PC-9 (cell line): ENCODE results near the gene EXOC7. TPM values are rescaled to one million over a fixed set of nuclear protein-coding genes. Genes with fewer than 3 reads are reported as not detected.

Experiments
- BruUV-seq: library from RNA; stranded (reverse); fragments of 400-500 nt; replicated peaks from 2 replicates; lab custom pipeline; 2021; lab: Mats Ljungman, UMichigan
- CTCF ChIA-PET: fragments of 300-600 bp; sonication (Branson Sonifier 250); formaldehyde crosslinking; loops from one replicate; lab custom pipeline; 2022; ENCODE audit warnings: antibody characterized with exemption; lab: Charles Lee
- POLR2A ChIA-PET: fragments of 300-600 bp; sonication (Branson Sonifier 250); formaldehyde crosslinking; loops from one replicate; lab custom pipeline; 2022; ENCODE audit warnings: antibody characterized with exemption; ENCODE audit not compliant: unreplicated experiment; lab: Charles Lee
- DNase-seq, 2 experiments: peaks; one replicate each; pipeline versions ENCODE4 v3.0.0 to v3.0.0-alpha.2; 2015 to 2022; ENCODE audit warnings: mixed read lengths in 1 of 2
- H2AFZ ChIP-seq: fragments of 200-600 bp; sonication (generic); 2 replicates; pipeline ENCODE4 v1.8.1; 2017; ENCODE audit warnings: antibody characterized with exemption
- H3F3A ChIP-seq: fragments of 200-600 bp; sonication (generic); 2 replicates; pipeline ENCODE4 v1.8.1; 2017; ENCODE audit warnings: antibody characterized with exemption, mild to moderate bottlenecking, low read depth; ENCODE audit not compliant: insufficient read depth
- H3K27ac ChIP-seq: fragments of 200-600 bp; sonication (generic); 2 replicates; pipeline ENCODE4 v1.6.1; 2016; ENCODE audit warnings: mixed run types
- H3K27me3 ChIP-seq: fragments of 200-600 bp; sonication (generic); 2 replicates; pipeline ENCODE4 v1.6.1; 2016; ENCODE audit warnings: low read depth, mixed run types; ENCODE audit not compliant: insufficient read depth
- H3K36me3 ChIP-seq: fragments of 200-600 bp; sonication (generic); 2 replicates; pipeline ENCODE4 v1.6.1; 2016; ENCODE audit warnings: low read depth, mixed run types
- H3K4me1 ChIP-seq: fragments of 200-600 bp; sonication (generic); replicated peaks from 2 replicates; pipeline ENCODE4 v1.6.1; 2016; ENCODE audit warnings: mixed run types; ENCODE audit not compliant: insufficient read depth
- H3K4me2 ChIP-seq: fragments of 200-600 bp; sonication (generic); 2 replicates; pipeline ENCODE4 v1.6.1; 2017; ENCODE audit warnings: mixed run types
- H3K4me3 ChIP-seq: fragments of 200-600 bp; sonication (generic); 2 replicates; pipeline ENCODE4 v1.6.1; 2016; ENCODE audit warnings: mixed run types
- H3K79me2 ChIP-seq: fragments of 200-600 bp; sonication (generic); 2 replicates; pipeline ENCODE4 v1.6.1; 2017; ENCODE audit warnings: low read depth, mixed run types
- H3K9me2 ChIP-seq: fragments of 200-600 bp; sonication (generic); 2 replicates; pipeline ENCODE4 v1.8.1; 2017; ENCODE audit warnings: mild to moderate bottlenecking; ENCODE audit not compliant: insufficient read depth
- H3K9me3 ChIP-seq: fragments of 200-600 bp; sonication (generic); 2 replicates; pipeline ENCODE4 v1.8.1; 2016; ENCODE audit warnings: low read depth; ENCODE audit not compliant: insufficient read depth
- H4K20me1 ChIP-seq: fragments of 200-600 bp; sonication (generic); 2 replicates; pipeline ENCODE4 v1.8.1; 2017; ENCODE audit not compliant: insufficient read depth
- EZH2 ChIP-seq: fragments of 200-600 bp; sonication (generic); IDR thresholded peaks from 2 replicates; pipeline ENCODE4 v1.8.0; 2017; ENCODE audit warnings: antibody characterized with exemption, low read depth
- intact Hi-C: fragments of 100-400 bp; cut with micrococcal nuclease; formaldehyde crosslinking; loops from one replicate; pipeline ENCODE4 v1.10.0; 2022; ENCODE audit not compliant: unreplicated experiment
- total RNA-seq: library from RNA; stranded (reverse); gene quantifications from 2 replicates; pipeline ENCODE4 v1.2.3, GENCODE V29; 2021
- TF ChIP-seq, protein P1 (sequence below): fragments of 200-600 bp; sonication (generic); conservative IDR thresholded peaks from 2 replicates; pipeline ENCODE4 v1.6.1; 2017; ENCODE audit warnings: mixed run types, antibody characterized with exemption, mild to moderate bottlenecking, moderate library complexity

The EXOC7 gene
- total RNA-seq, 1 experiment from 2014 or later, result 131 TPM

DNA sequence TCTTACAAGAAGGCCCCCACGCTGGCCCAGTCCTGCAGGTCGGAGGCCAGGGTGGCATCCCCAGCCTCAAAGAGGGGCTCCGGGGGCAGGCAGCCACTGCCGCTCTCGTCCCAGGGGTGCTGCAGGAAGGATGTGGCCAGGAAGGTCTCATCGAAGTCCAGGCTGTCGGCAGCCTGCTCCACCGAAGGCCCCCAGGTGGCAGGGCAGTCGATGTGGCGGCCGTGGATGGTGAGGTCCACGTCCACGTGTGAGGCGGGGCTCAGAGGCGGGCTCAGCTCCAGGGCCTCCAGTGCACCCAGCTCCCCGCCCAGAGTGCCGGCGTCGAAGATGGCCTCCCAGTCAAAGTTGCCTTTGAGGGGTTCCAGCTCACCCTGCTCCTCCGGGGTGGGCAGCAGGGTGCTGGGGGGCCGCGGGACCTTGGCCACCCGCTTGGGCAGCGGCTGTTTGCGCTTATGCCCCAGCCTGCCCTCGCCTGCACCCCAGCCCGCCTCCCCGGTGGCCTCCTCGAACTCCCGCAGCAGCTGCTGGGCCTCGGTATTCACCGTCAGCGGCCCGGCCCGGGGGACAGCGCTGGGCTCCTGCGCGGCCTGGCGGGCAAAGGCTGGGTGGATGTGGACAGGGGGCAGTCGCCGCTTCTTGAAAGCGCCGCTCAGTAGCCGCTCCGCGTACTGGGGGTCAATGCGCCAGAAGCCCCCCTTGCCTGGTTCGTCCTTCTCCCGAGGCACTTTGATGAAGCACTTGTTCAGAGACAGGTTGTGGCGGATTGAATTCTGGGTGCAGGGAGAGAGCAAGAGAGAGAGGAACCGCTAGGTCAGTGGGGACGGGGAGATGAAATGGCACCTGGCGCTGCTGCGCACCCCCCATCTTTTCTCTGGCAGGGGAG lies 34.0 kb upstream of the EXOC7 start:
- Histone ChIP-seq H3K4me2 (no peak overlapping the region), H3K27me3 (no peaks in the 10 kb centered on the region), H4K20me1 (no peaks in the 10 kb centered on the region), H3K9me3 (no peaks in the 10 kb centered on the region), H3K9me2 (no peaks in the 10 kb centered on the region), H3K4me3 (no peak overlapping the region), H2AFZ (no peak overlapping the region), H3K4me1 (peaks cover 30% of the 10 kb centered on the region), H3F3A (peaks cover 15% of the 10 kb centered on the region), H3K27ac (no peak overlapping the region), H3K36me3 (no peaks in the 10 kb centered on the region), H3K79me2 (no peaks in the 10 kb centered on the region)
- intact Hi-C loops, result no loop called here
- BruUV-seq, result no TSS peak
- ChIA-PET POLR2A (no interaction called here), CTCF (no interaction called here)
- DNase-seq, result no peak
- no peak for TF ChIP-seq EZH2
- TF ChIP-seq, protein P1, sequence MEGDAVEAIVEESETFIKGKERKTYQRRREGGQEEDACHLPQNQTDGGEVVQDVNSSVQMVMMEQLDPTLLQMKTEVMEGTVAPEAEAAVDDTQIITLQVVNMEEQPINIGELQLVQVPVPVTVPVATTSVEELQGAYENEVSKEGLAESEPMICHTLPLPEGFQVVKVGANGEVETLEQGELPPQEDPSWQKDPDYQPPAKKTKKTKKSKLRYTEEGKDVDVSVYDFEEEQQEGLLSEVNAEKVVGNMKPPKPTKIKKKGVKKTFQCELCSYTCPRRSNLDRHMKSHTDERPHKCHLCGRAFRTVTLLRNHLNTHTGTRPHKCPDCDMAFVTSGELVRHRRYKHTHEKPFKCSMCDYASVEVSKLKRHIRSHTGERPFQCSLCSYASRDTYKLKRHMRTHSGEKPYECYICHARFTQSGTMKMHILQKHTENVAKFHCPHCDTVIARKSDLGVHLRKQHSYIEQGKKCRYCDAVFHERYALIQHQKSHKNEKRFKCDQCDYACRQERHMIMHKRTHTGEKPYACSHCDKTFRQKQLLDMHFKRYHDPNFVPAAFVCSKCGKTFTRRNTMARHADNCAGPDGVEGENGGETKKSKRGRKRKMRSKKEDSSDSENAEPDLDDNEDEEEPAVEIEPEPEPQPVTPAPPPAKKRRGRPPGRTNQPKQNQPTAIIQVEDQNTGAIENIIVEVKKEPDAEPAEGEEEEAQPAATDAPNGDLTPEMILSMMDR, result no peak

DNA sequence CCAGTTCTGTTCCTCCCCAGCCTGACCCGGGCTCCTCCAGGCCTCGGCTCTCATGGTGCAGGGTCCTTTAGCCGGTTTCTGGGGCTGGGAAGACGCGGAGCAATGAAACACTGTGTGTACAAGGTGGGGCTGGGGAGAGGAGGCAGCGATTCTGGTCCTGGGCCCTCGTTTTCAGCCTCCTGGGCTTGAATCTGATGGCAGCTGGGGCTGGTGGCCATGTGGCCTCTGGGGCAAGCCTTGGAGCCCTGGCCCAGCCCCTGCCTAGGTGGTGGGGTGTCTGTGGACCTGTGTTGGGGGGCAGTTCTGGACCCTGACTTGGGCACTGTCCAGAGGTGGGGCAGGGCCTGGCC lies 33.4 kb upstream of the EXOC7 start:
- H3K27ac ChIP-seq, result no peak overlapping the region
- peaks cover 31% of the 10 kb centered on the region for H3K4me1 ChIP-seq
- H3K9me2 ChIP-seq, result no peaks in the 10 kb centered on the region
- no peak overlapping the region for H3K4me3 ChIP-seq
- H3K79me2 ChIP-seq, result no peaks in the 10 kb centered on the region
- DNase-seq, result no peak
- no peaks in the 10 kb centered on the region for H4K20me1 ChIP-seq
- H3K36me3 ChIP-seq, result no peaks in the 10 kb centered on the region
- no peak overlapping the region for H3K4me2 ChIP-seq
- H2AFZ ChIP-seq, result no peak overlapping the region
- intact Hi-C loops, result no loop called here
- H3K9me3 ChIP-seq, result no peaks in the 10 kb centered on the region
- BruUV-seq, result no TSS peak
- peaks cover 11% of the 10 kb centered on the region for H3F3A ChIP-seq
- no peaks in the 10 kb centered on the region for H3K27me3 ChIP-seq
- CTCF ChIA-PET, result no interaction called here
- POLR2A ChIA-PET, result no interaction called here
- TF ChIP-seq, protein P1, result no peak
- TF ChIP-seq EZH2, result no peak

DNA sequence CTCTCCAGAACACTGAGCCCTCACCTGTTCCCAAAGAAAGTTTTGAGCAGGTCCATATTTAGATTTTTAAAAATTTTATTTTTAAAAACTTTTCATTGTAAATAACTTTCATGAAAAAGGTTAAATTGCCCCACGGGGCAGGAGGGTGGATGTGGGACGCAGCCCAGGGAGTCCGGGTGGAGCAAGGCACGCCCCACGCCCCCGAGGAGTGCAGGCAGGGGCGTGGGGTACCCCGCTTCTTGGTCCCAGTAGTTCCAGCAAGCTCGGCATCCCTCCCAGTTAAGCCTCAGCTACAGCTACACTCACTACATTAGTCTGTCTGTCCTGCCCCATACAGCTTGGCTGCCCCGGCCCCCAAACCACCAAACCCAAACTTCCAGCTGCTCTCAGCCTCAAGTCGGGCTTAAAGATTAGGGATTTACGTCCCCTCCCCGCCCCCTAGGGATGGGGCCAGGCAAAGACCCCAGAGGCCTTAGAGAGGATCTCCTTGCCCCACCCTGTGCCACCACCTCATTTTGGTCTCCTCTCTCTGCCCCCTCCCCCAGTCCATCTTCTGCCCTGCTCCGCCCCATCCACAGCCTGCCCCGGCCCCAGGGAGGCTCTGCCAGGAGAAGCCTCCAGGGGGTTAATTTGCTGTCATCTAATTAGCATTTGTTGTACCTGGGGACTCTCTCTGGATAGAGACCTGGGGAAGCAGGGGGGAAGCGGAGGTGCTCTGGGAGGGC lies 32.9 kb upstream of the EXOC7 start:
- intact Hi-C loops, result no loop called here
- POLR2A ChIA-PET, result no interaction called here
- no peak overlapping the region for H2AFZ ChIP-seq
- no peak overlapping the region for H3K27ac ChIP-seq
- no peaks in the 10 kb centered on the region for H3K27me3 ChIP-seq
- H3F3A ChIP-seq, result peaks cover 16% of the 10 kb centered on the region
- peaks cover 30% of the 10 kb centered on the region for H3K4me1 ChIP-seq
- no peak for TF ChIP-seq EZH2
- TF ChIP-seq, protein P1, result no peak
- CTCF ChIA-PET, result no interaction called here
- H3K4me3 ChIP-seq, result no peak overlapping the region
- H4K20me1 ChIP-seq, result no peaks in the 10 kb centered on the region
- no peaks in the 10 kb centered on the region for H3K9me2 ChIP-seq
- BruUV-seq, result no TSS peak
- no peaks in the 10 kb centered on the region for H3K9me3 ChIP-seq
- DNase-seq, result no peak
- no peaks in the 10 kb centered on the region for H3K79me2 ChIP-seq
- H3K4me2 ChIP-seq, result no peak overlapping the region
- H3K36me3 ChIP-seq, result no peaks in the 10 kb centered on the region
